Muscle layer of duodenum (tissue), 2 donors: Measurements from ENCODE around the gene RCN1.
"Not testable (repeated sequence)": the region's sequence is repeated elsewhere in the genome, so short reads cannot be mapped to it uniquely, and the experiment has no call there.

Source experiments
- H3K27ac ChIP-seq: one replicate; pipeline ENCODE4 v1.7.0; 2013; ENCODE audit warnings: mild to moderate bottlenecking, low read length
- H3K27me3 ChIP-seq: one replicate; pipeline ENCODE4 v1.7.0; 2013; ENCODE audit warnings: low read depth, mild to moderate bottlenecking, control low read depth, low read length
- H3K36me3 ChIP-seq, 2 donors: one replicate each; pipeline ENCODE4 v1.7.0; 2013; ENCODE audit warnings: low read length in 2 of 2, control low read depth in 1 of 2, mild to moderate bottlenecking in 1 of 2; ENCODE audit not compliant: insufficient read depth in 2 of 2, control insufficient read depth in 1 of 2
- H3K4me1 ChIP-seq, 2 donors: one replicate each; pipeline ENCODE4 v1.7.0; 2013; ENCODE audit warnings: low read length in 2 of 2, mild to moderate bottlenecking in 2 of 2, control low read depth in 1 of 2, moderate library complexity in 1 of 2; ENCODE audit not compliant: insufficient read depth in 2 of 2, control insufficient read depth in 1 of 2
- H3K4me3 ChIP-seq, 2 donors: one replicate each; pipeline ENCODE4 v1.7.0; 2013; ENCODE audit warnings: low read length in 2 of 2, low read depth in 1 of 2, mild to moderate bottlenecking in 1 of 2
- H3K9me3 ChIP-seq, 2 donors: one replicate each; pipeline ENCODE4 v1.7.0; 2013; ENCODE audit warnings: low read length in 2 of 2, control low read depth in 1 of 2, mild to moderate bottlenecking in 1 of 2; ENCODE audit not compliant: control insufficient read depth in 1 of 2
- donor health status: healthy.

RCN1 gene

GRCh38 chr11:32103121-32103719 lies 12.3 kb downstream of the RCN1 start:
- H3K4me3 ChIP-seq, H3K9me3 ChIP-seq, H3K27ac ChIP-seq, H3K4me1 ChIP-seq, H3K27me3 ChIP-seq: not testable (repeated sequence)
- H3K36me3 ChIP-seq: peaks cover 37 to 52% of the 10 kb centered on the region in 2 donors

GRCh38 chr11:32103941-32104340 lies 13.1 kb downstream of the RCN1 start:
- Histone ChIP-seq H3K27me3 (no peaks in the 10 kb centered on the region), H3K4me3 (no peak overlapping the region), H3K27ac (no peak overlapping the region), H3K36me3 (peaks cover 37 to 46% of the 10 kb centered on the region in 2 donors), H3K4me1 (no peaks in the 10 kb centered on the region), H3K9me3 (no peaks in the 10 kb centered on the region)

GRCh38 chr11:32105871-32106560 lies 15.1 kb downstream of the RCN1 start:
- Histone ChIP-seq H3K4me3 (no peak overlapping the region), H3K4me1 (no peaks in the 10 kb centered on the region), H3K9me3 (no peaks in the 10 kb centered on the region), H3K36me3 (peaks cover 26 to 28% of the 10 kb centered on the region in 2 donors), H3K27me3 (no peaks in the 10 kb centered on the region), H3K27ac (no peak overlapping the region)

GRCh38 chr11:32107647-32108046 lies 16.8 kb downstream of the RCN1 start:
- H3K27me3 ChIP-seq: no peaks in the 10 kb centered on the region
- peaks cover 12 to 17% of the 10 kb centered on the region in 2 donors for H3K36me3 ChIP-seq
- no peaks in the 10 kb centered on the region for H3K4me1 ChIP-seq
- no peak overlapping the region for H3K4me3 ChIP-seq
- H3K27ac ChIP-seq: no peak overlapping the region
- no peaks in the 10 kb centered on the region for H3K9me3 ChIP-seq

- Histone ChIP-seq H3K9me3 (no peaks in the 10 kb centered on the region), H3K4me3 (no peak overlapping the region), H3K27me3 (no peaks in the 10 kb centered on the region), H3K36me3 (peaks cover 5 to 10% of the 10 kb centered on the region in 2 donors), H3K27ac (no peak overlapping the region), H3K4me1 (no peaks in the 10 kb centered on the region)
Measured at GRCh38 chr11:32108576-32108975, 17.7 kb downstream of the RCN1 start.

GRCh38 chr11:32109138-32109537 lies 18.3 kb downstream of the RCN1 start:
- H3K9me3 ChIP-seq: no peaks in the 10 kb centered on the region
- H3K4me3 ChIP-seq: no peak overlapping the region
- no peaks in the 10 kb centered on the region for H3K4me1 ChIP-seq
- no peaks in the 10 kb centered on the region for H3K27me3 ChIP-seq
- H3K36me3 ChIP-seq: peaks cover 4 to 5% of the 10 kb centered on the region in 2 donors
- H3K27ac ChIP-seq: no peak overlapping the region

GRCh38 chr11:32109592-32109991 lies 18.7 kb downstream of the RCN1 start:
- H3K9me3 ChIP-seq: no peaks in the 10 kb centered on the region
- H3K36me3 ChIP-seq: peaks cover 4 to 5% of the 10 kb centered on the region in 2 donors
- no peak overlapping the region for H3K4me3 ChIP-seq
- H3K27me3 ChIP-seq: no peaks in the 10 kb centered on the region
- no peak overlapping the region for H3K27ac ChIP-seq
- no peaks in the 10 kb centered on the region for H3K4me1 ChIP-seq

GRCh38 chr11:32110795-32111194 lies 19.9 kb downstream of the RCN1 start:
- H3K9me3 ChIP-seq: no peaks in the 10 kb centered on the region
- no peak overlapping the region for H3K27ac ChIP-seq
- no peaks in the 10 kb centered on the region for H3K27me3 ChIP-seq
- H3K4me3 ChIP-seq: no peak overlapping the region
- H3K4me1 ChIP-seq: no peaks in the 10 kb centered on the region
- H3K36me3 ChIP-seq: peaks cover 2 to 3% of the 10 kb centered on the region in 2 donors

GRCh38 chr11:32113200-32113919 lies 22.5 kb downstream of the RCN1 start:
- H3K4me3 ChIP-seq: no peak overlapping the region
- H3K9me3 ChIP-seq: no peaks in the 10 kb centered on the region
- H3K36me3 ChIP-seq: no peaks in the 10 kb centered on the region
- H3K27me3 ChIP-seq: no peaks in the 10 kb centered on the region
- no peak overlapping the region for H3K27ac ChIP-seq
- H3K4me1 ChIP-seq: no peaks in the 10 kb centered on the region

GRCh38 chr11:32113920-32114203 lies 23.0 kb downstream of the RCN1 start:
- Histone ChIP-seq H3K4me1 (no peaks in the 10 kb centered on the region), H3K27ac (no peak overlapping the region), H3K4me3 (no peak overlapping the region), H3K27me3 (no peaks in the 10 kb centered on the region), H3K36me3 (no peaks in the 10 kb centered on the region), H3K9me3 (no peaks in the 10 kb centered on the region)

GRCh38 chr11:32115446-32115845 lies 24.6 kb downstream of the RCN1 start:
- no peaks in the 10 kb centered on the region for H3K9me3 ChIP-seq
- no peaks in the 10 kb centered on the region for H3K4me1 ChIP-seq
- no peak overlapping the region for H3K4me3 ChIP-seq
- no peaks in the 10 kb centered on the region for H3K36me3 ChIP-seq
- H3K27ac ChIP-seq: no peak overlapping the region
- no peaks in the 10 kb centered on the region for H3K27me3 ChIP-seq
